K562 (cell line): Measurements from ENCODE around the gene B9D2. TPM values are rescaled to one million over a fixed set of nuclear protein-coding genes. Genes with fewer than 3 reads are reported as not detected.

Experiments
- CXXC5 ChIP-seq: fragments of 250-450 bp; sonication (Bioruptor Pico); IDR thresholded peaks from 2 replicates; pipeline ENCODE4 v1.8.0; 2022; ENCODE audit warnings: inconsistent platforms, mild to moderate bottlenecking, moderate library complexity
- HMG20B ChIP-seq: fragments of 250-450 bp; sonication (Bioruptor Pico); IDR thresholded peaks from 2 replicates; pipeline ENCODE4 v1.5.0; 2021; ENCODE audit warnings: mild to moderate bottlenecking
- KAT2B ChIP-seq: IDR thresholded peaks from one replicate; pipeline ENCODE4 v1.6.1; 2012; ENCODE audit warnings: low read depth, mild to moderate bottlenecking, control low read depth, inconsistent platforms, low read length, moderate library complexity
- MYBL2 ChIP-seq, 2 experiments: fragments of 450-650 bp in 1 of 2; sonication (generic) in 1 of 2; formaldehyde crosslinking in 1 of 2; IDR thresholded peaks; 2 replicates each; pipeline versions ENCODE4 v1.6.1 to v1.8.1; 2017 to 2022; ENCODE audit warnings: borderline replicate concordance in 1 of 2, inconsistent platforms in 1 of 2, low read depth in 1 of 2, mild to moderate bottlenecking in 1 of 2, missing genetic modification reagents in 1 of 2, moderate library complexity in 1 of 2
- PHB ChIP-seq: fragments of 250-450 bp; sonication (Bioruptor Pico); IDR thresholded peaks from 2 replicates; pipeline ENCODE4 v1.5.0; 2021
- PML ChIP-seq: IDR thresholded peaks from 2 replicates; pipeline ENCODE4 v1.6.1; 2012; ENCODE audit warnings: low read length, inconsistent platforms
- SIN3A ChIP-seq, 2 experiments: fragments of 150-350 bp in 1 of 2; IDR thresholded peaks; 2 replicates each; pipeline ENCODE4 v1.6.1; 2011 to 2016; ENCODE audit warnings: borderline replicate concordance in 2 of 2, low read depth in 2 of 2, low read length in 2 of 2, mild to moderate bottlenecking in 2 of 2, moderate library complexity in 2 of 2; ENCODE audit not compliant: control insufficient read depth in 1 of 2
- TGIF2 ChIP-seq: sonication (generic); formaldehyde crosslinking; IDR thresholded peaks from 2 replicates; pipeline ENCODE4 v1.8.1; 2022; ENCODE audit warnings: mild to moderate bottlenecking, missing genetic modification reagents, moderate library complexity
- ZC3H11A ChIP-seq: IDR thresholded peaks from 2 replicates; pipeline ENCODE4 v1.6.1; 2012; ENCODE audit warnings: low read depth, low read length, improper control_type of control experiment
- ZNF143 ChIP-seq: sonication (generic); formaldehyde crosslinking; IDR thresholded peaks from 2 replicates; pipeline ENCODE4 v1.9.0; 2022; ENCODE audit warnings: mild to moderate bottlenecking, missing genetic modification reagents
- ZNF174 ChIP-seq: fragments of 250-450 bp; sonication (Bioruptor Pico); IDR thresholded peaks from 2 replicates; pipeline ENCODE4 v1.4.0; 2020; ENCODE audit warnings: mild to moderate bottlenecking
- ZZZ3 ChIP-seq: fragments of 450-650 bp; IDR thresholded peaks from 2 replicates; pipeline ENCODE4 v1.6.1; 2016; ENCODE audit warnings: antibody characterized with exemption, mild to moderate bottlenecking, moderate library complexity
- polyA plus RNA-seq, 8 experiments: library from polyadenylated mRNA; depleted of rRNA in 4 of 8; stranded (reverse) in 5 of 8; unstranded in 3 of 8; fragments of >200 nt; fragmentation: Nextera tagmentation in 2 of 8; fragmentation: Illumina TruSeq in 1 of 8; extraction: Ambion mirVana in 2 of 8; extraction: Trizol in 1 of 8; gene quantifications; 2 replicates each; pipeline versions ENCODE4 v1.2.1 to v1.2.3, GENCODE V29; 2011 to 2014; ENCODE audit warnings: inconsistent platforms in 1 of 8, missing spikeins in 1 of 8
- total RNA-seq, 7 experiments: library from RNA; depleted of rRNA in 6 of 7; stranded (reverse); fragments of >200 nt in 6 of 7; fragmentation: Illumina TruSeq in 2 of 7; extraction: Trizol in 2 of 7; gene quantifications; 2 replicates each; pipeline versions ENCODE4 v1.2.1 to v1.2.3, GENCODE V29; 2011 to 2021; ENCODE audit warnings: low replicate concordance in 1 of 7
- TF ChIP-seq, protein P1 (sequence below), 2 experiments: fragments of 450-650 bp; IDR thresholded peaks; 2 replicates each; pipeline ENCODE4 v1.6.1; 2016; ENCODE audit warnings: mild to moderate bottlenecking in 2 of 2, borderline replicate concordance in 1 of 2, low read depth in 1 of 2, moderate library complexity in 1 of 2
- TF ChIP-seq, protein P2 (sequence below): conservative IDR thresholded peaks from 2 replicates; pipeline ENCODE4 v1.6.1; 2011; ENCODE audit warnings: low read depth, mild to moderate bottlenecking, low read length; ENCODE audit not compliant: control insufficient read depth
- TF ChIP-seq, protein P3 (sequence below): sonication (generic); formaldehyde crosslinking; IDR thresholded peaks from 2 replicates; pipeline ENCODE4 v1.8.1; 2022; ENCODE audit warnings: missing genetic modification reagents

The B9D2 gene
- total and polyA plus RNA-seq, 9 of the 15 experiments (the other 6 are each of a cell fraction or from before 2014, with no cell fraction given) = 0.83 to 6.9 (median 2.8) TPM

DNA sequence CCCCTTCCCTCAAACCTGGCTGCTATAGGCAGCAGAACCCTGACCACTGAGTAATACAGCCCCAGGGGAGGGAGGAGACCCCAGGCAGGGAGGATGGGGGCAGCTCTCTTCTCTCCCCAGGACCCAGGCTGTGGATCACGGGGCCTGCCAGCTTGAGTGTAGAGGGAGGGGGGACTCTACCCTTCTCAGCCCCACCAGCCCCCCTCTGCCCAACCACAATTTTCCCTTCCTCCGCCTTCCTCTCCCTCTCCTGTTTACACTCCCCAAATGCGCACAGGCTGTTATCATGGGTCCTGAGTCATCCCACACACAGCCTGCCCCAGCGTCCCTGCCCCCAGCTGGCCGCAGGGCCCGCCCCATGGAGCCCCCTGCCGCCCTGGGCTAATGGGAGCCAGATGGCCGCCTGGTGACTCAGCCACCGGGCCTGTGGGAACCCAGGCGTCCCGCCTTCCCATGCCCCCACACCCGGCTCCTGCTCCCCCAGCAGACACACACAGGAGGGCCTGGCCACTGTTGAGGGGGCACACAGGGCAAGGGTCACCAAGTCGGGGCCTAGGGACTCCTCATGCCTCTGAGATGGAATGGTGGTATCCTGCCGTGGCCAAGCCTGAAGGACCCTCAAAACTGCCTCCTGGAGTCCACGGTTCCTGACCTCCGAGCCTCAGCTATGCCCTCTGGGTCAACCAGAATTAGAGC, 40.4 kb downstream of the B9D2 start (continued):
- TF ChIP-seq KAT2B (no peak), PHB (CRISPR knock-in tag) (peak; percentile 73; the same call in 1 of the 2 replicates), TGIF2 (CRISPR knock-in tag) (no peak), ZC3H11A (no peak), CXXC5 (CRISPR knock-in tag) (peak; percentile 91), ZZZ3 (no peak), SIN3A (IDR thresholded peaks at IDR 0.05; ENCODE audit: borderline replicate concordance in 2 of 2, control insufficient read depth in 1 of 2, low read depth in 2 of 2, low read length in 2 of 2) (peak; percentile 45 to 68; a peak in 1 of 4 replicates), HMG20B (CRISPR knock-in tag) (no peak), ZNF174 (CRISPR knock-in tag) (no peak), ZNF143 (no peak), PML (0 out of 2 replicates have a peak, but pooled peaks have one; percentile 31), MYBL2 (IDR thresholded peaks at IDR 0.05; ENCODE audit: low read depth) (no peak), MYBL2 (CRISPR knock-in tag; IDR thresholded peaks at IDR 0.05; ENCODE audit: borderline replicate concordance) (no peak)
- TF ChIP-seq, protein P1, sequence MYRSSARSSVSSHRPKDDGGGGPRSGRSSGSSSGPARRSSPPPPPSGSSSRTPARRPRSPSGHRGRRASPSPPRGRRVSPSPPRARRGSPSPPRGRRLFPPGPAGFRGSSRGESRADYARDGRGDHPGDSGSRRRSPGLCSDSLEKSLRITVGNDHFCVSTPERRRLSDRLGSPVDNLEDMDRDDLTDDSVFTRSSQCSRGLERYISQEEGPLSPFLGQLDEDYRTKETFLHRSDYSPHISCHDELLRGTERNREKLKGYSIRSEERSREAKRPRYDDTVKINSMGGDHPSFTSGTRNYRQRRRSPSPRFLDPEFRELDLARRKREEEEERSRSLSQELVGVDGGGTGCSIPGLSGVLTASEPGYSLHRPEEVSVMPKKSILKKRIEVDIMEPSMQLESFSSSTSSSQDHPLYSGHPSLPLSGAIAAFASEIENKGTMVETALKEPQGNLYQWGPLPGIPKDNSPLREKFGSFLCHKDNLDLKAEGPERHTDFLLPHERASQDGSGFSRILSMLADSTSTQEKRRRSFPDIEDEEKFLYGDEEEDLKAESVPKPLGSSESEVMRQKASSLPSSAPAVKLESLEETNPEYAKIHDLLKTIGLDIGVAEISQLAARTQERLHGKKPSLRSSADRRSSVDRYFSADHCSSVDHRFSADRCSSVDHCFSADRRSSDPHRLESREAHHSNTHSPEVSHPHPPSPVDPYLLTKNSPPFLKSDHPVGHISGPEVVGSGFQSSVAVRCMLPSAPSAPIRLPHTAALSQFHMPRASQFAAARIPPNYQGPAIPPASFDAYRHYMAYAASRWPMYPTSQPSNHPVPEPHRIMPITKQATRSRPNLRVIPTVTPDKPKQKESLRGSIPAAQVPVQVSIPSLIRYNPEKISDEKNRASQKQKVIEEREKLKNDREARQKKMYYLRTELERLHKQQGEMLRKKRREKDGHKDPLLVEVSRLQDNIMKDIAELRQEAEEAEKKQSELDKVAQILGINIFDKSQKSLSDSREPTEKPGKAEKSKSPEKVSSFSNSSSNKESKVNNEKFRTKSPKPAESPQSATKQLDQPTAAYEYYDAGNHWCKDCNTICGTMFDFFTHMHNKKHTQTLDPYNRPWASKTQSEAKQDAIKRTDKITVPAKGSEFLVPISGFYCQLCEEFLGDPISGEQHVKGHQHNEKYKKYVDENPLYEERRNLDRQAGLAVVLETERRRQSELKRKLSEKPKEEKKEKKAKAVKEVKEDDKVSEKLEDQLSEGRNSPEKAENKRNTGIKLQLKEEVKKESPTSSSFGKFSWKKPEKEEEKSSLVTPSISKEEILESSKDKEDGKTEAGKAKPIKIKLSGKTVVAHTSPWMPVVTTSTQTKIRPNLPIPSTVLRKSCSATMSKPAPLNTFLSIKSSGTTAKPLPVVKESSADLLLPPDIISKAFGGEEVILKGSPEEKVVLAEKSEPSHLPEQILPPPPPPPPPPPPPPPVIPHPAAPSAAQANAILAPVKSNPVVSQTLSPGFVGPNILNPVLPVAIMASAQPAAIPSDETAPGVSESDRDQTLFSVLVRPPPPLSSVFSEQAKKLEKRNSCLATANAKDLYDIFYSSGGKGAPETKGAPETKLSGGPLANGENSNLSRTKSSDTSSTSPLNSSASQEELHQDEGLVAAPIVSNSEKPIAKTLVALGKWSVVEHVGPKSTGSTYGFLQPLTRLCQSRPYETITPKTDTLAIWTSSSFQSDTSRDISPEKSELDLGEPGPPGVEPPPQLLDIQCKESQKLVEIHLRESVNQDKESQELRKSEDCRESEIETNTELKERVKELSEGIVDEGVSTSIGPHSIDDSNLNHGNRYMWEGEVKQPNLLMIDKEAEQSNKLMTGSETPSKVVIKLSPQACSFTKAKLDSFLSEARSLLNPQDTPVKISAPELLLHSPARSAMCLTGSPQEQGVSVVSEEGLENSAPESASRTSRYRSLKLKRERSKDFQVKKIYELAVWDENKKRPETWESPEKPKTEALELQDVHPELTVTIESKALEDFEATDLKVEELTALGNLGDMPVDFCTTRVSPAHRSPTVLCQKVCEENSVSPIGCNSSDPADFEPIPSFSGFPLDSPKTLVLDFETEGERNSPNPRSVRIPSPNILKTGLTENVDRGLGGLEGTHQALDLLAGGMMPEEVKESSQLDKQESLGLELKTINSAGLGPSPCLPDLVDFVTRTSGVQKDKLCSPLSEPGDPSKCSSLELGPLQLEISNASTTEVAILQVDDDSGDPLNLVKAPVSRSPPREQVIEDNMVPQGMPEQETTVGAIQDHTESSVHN (IDR thresholded peaks at IDR 0.05; ENCODE audit: borderline replicate concordance in 1 of 2, low read depth in 1 of 2) = peak in 1 of 2 experiments; percentile 63; a peak in 2 of 4 replicates
- TF ChIP-seq, protein P2, sequence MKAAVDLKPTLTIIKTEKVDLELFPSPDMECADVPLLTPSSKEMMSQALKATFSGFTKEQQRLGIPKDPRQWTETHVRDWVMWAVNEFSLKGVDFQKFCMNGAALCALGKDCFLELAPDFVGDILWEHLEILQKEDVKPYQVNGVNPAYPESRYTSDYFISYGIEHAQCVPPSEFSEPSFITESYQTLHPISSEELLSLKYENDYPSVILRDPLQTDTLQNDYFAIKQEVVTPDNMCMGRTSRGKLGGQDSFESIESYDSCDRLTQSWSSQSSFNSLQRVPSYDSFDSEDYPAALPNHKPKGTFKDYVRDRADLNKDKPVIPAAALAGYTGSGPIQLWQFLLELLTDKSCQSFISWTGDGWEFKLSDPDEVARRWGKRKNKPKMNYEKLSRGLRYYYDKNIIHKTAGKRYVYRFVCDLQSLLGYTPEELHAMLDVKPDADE = peak; percentile 79; the same call in 1 of the 2 replicates
- TF ChIP-seq, protein P3, sequence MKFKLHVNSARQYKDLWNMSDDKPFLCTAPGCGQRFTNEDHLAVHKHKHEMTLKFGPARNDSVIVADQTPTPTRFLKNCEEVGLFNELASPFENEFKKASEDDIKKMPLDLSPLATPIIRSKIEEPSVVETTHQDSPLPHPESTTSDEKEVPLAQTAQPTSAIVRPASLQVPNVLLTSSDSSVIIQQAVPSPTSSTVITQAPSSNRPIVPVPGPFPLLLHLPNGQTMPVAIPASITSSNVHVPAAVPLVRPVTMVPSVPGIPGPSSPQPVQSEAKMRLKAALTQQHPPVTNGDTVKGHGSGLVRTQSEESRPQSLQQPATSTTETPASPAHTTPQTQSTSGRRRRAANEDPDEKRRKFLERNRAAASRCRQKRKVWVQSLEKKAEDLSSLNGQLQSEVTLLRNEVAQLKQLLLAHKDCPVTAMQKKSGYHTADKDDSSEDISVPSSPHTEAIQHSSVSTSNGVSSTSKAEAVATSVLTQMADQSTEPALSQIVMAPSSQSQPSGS (CRISPR knock-in tag) = no peak
